SK-N-MC (cell line): Measurements from ENCODE around the gene CD2AP.

Source experiments
- DNase-seq: peaks from one replicate; pipeline ENCODE4 v3.0.0-alpha.2; 2011; ENCODE audit warnings: low read depth, low spot score
- H3K27ac ChIP-seq: fragments of 200-600 bp; sonication (generic); 2 replicates; pipeline ENCODE4 v1.5.1; 2016; ENCODE audit warnings: mixed run types
- H3K36me3 ChIP-seq: fragments of 200-600 bp; sonication (generic); 2 replicates; pipeline ENCODE4 v1.6.1; 2017; ENCODE audit warnings: antibody characterized with exemption, low read length, mixed read lengths; ENCODE audit not compliant: insufficient read depth
- H3K4me3 ChIP-seq: fragments of 200-600 bp; sonication (generic); 2 replicates; pipeline ENCODE4 v1.5.1; 2016
- H3K9ac ChIP-seq: fragments of 200-600 bp; sonication (generic); 2 replicates; pipeline ENCODE4 v1.8.0; 2017; ENCODE audit warnings: mixed run types, mixed read lengths; ENCODE audit not compliant: insufficient read length
- H3K9me3 ChIP-seq: fragments of 200-600 bp; sonication (generic); 2 replicates; pipeline ENCODE4 v1.6.1; 2017; ENCODE audit warnings: low read depth, mild to moderate bottlenecking, antibody characterized with exemption, low read length, moderate library complexity, mixed read lengths
- EZH2 ChIP-seq: fragments of 200-600 bp; sonication (generic); IDR thresholded peaks from one replicate; pipeline ENCODE4 v1.6.1; 2017; ENCODE audit warnings: antibody characterized with exemption
- FOXP2 ChIP-seq: optimal IDR thresholded peaks from 2 replicates; pipeline ENCODE3; 2011; ENCODE audit warnings: mild to moderate bottlenecking, moderate library complexity; ENCODE audit not compliant: insufficient read depth; ENCODE audit errors: extremely low read length, control extremely low read depth
- POLR2AphosphoS5 ChIP-seq: IDR thresholded peaks from 2 replicates; pipeline ENCODE4 v1.6.1; 2012; ENCODE audit warnings: mild to moderate bottlenecking, low read depth, low read length, borderline replicate concordance

CD2AP gene

GRCh38 chr6:47496935-47497579, 19.5 kb downstream of the CD2AP start:
- no peak overlapping the region for H3K27ac ChIP-seq
- no peaks in the 10 kb centered on the region for H3K9me3 ChIP-seq
- H3K4me3 ChIP-seq: no peak overlapping the region
- no peaks in the 10 kb centered on the region for H3K36me3 ChIP-seq
- DNase-seq: no peak
- no peak overlapping the region for H3K9ac ChIP-seq
- TF ChIP-seq FOXP2 (no peak), POLR2AphosphoS5 (no peak), EZH2 (no peak)

DNA sequence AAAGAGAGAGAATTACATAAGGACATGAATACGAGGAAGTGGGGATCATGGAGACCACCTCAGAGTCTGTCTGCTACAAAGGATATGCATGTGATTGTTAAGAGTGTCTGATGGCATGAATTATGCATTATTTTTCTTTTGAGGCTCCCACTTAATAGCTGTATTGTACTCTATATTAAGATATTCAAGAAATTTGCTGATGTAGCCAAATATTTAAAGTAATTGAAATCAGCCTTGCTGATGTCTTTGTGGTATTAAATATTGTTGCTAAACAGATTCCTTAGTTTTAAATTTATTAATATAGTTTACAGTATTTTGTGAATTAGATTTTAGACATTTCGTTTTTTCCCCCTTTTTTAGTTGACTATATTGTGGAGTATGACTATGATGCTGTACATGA, 25.3 kb downstream of the CD2AP start:
- Histone ChIP-seq H3K9ac (no peak overlapping the region), H3K4me3 (no peak overlapping the region), H3K27ac (peak overlapping the region; percentile 44; the same call in 1 of the 2 replicates), H3K9me3 (no peaks in the 10 kb centered on the region), H3K36me3 (peaks cover 10% of the 10 kb centered on the region)
- DNase-seq: no peak
- no peak; the same call in 1 of the 2 replicates for TF ChIP-seq POLR2AphosphoS5
- no peak for TF ChIP-seq EZH2
- TF ChIP-seq FOXP2: no peak

DNA sequence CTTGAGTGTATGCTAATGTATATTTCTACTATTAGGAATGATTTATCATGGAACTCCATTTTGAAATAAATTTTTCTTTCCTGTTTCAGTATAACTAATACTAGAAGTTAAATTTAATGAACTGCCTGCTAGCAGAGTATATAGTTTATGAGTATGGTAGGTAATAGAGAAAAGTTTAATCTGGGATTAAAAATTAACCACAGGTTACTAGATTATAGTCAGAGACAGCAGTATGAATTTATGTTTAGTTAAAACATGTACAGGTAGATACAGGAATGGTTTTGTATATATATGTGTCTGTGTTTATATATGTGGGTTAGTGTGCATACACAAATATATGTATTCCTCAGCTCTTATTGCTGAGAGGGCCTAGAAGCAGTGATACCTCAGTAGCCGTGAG, 32.3 kb downstream of the CD2AP start:
- no peak overlapping the region for H3K27ac ChIP-seq
- H3K4me3 ChIP-seq: no peak overlapping the region
- H3K9ac ChIP-seq: no peak overlapping the region
- H3K9me3 ChIP-seq: peaks cover 21% of the 10 kb centered on the region; the same call in 1 of the 2 replicates
- H3K36me3 ChIP-seq: peaks cover 58% of the 10 kb centered on the region
- no peak for TF ChIP-seq FOXP2
- TF ChIP-seq POLR2AphosphoS5: no peak
- TF ChIP-seq EZH2: no peak
- DNase-seq: no peak

DNA sequence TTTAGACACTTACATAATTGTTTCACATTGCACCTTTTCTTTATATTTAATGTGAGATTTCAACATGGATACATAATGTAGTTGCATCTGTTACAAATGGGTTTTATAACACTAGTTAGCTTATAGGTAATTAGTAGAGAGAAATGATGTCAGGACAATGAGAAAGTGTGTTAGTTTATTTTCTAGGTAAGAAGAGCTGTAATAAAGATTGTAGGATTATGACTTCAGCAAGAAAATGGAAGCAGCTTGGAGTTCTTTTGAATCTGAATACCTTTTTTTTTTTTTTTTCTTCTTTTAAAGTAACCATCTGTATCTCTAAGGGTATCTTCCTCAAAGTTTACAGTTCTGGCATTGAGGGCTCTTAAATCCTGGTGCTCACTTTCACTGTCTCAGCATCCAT, 35.3 kb downstream of the CD2AP start:
- H3K9ac ChIP-seq: no peak overlapping the region
- H3K27ac ChIP-seq: no peak overlapping the region
- TF ChIP-seq EZH2 (no peak), POLR2AphosphoS5 (no peak), FOXP2 (no peak)
- H3K4me3 ChIP-seq: no peak overlapping the region
- no peak for DNase-seq
- peaks cover 21% of the 10 kb centered on the region; the same call in 1 of the 2 replicates for H3K9me3 ChIP-seq
- peaks cover 49% of the 10 kb centered on the region for H3K36me3 ChIP-seq

DNA sequence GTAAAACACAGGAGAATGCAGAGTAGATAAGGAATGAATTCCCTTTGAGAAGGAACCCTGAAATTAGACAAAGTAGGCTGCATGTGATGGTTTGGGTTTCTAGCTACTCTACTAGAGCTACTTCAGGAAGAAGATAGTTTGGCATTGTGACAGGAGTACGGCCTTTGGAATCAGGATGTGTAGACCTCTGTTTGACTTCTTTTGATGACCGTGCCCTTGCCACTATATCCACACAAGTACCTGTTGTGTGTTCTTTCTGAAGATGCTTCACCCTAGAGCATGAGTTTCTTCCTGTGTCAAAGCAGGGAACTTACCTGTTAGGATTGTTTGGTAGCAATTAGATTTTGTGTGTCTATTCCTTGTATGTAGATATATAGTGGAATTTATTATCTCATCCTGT, 41.7 kb downstream of the CD2AP start:
- H3K9me3 ChIP-seq: 0 out of 2 replicates have a peak, but pooled peaks cover under 1% of the 10 kb centered on the region
- H3K36me3 ChIP-seq: peaks cover 3% of the 10 kb centered on the region; the same call in 1 of the 2 replicates
- no peak for DNase-seq
- TF ChIP-seq FOXP2 (no peak), POLR2AphosphoS5 (no peak), EZH2 (no peak)
- no peak overlapping the region for H3K27ac ChIP-seq
- no peak overlapping the region for H3K9ac ChIP-seq
- no peak overlapping the region for H3K4me3 ChIP-seq

DNA sequence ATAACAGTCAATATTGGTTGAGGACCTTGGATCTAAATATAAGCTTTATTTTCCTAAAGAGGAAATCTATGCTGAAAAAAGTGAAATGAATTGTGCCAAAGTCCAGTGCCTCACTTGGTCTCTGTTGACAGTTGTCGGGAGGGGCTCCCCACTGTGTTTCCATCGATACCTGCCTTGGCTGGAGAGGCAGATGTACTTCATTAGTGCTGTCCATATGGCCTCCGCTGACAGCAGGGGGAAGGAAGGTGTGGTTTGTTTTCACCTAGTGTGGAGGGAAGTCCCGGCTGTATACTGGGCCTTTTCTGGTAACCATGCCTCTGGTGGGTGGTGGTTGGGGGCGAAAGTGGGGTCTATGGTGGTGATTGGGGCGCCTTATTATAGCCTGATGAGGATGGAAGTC, 42.7 kb downstream of the CD2AP start:
- Histone ChIP-seq H3K9me3 (no peaks in the 10 kb centered on the region), H3K27ac (no peak overlapping the region), H3K9ac (no peak overlapping the region), H3K4me3 (no peak overlapping the region), H3K36me3 (no peaks in the 10 kb centered on the region)
- no peak for DNase-seq
- TF ChIP-seq EZH2 (no peak), FOXP2 (no peak), POLR2AphosphoS5 (no peak)

- Histone ChIP-seq H3K27ac (no peak overlapping the region), H3K4me3 (no peak overlapping the region), H3K9me3 (no peaks in the 10 kb centered on the region), H3K36me3 (peaks cover 5% of the 10 kb centered on the region; the same call in 1 of the 2 replicates), H3K9ac (no peak overlapping the region)
- TF ChIP-seq EZH2 (no peak), FOXP2 (no peak), POLR2AphosphoS5 (no peak)
- DNase-seq: no peak
These were observed 44.4 kb downstream of the CD2AP start for GRCh38 chr6:47521961-47522360.

GRCh38 chr6:47524136-47524845, 46.7 kb downstream of the CD2AP start:
- Histone ChIP-seq H3K9me3 (no peaks in the 10 kb centered on the region), H3K36me3 (peaks cover 12% of the 10 kb centered on the region), H3K4me3 (no peak overlapping the region), H3K9ac (no peak overlapping the region), H3K27ac (no peak overlapping the region)
- no peak for TF ChIP-seq EZH2
- TF ChIP-seq POLR2AphosphoS5: no peak
- TF ChIP-seq FOXP2: no peak
- DNase-seq: no peak

- H3K9ac ChIP-seq: no peak overlapping the region
- DNase-seq: no peak
- H3K27ac ChIP-seq: no peak overlapping the region
- peaks cover 15% of the 10 kb centered on the region for H3K36me3 ChIP-seq
- H3K4me3 ChIP-seq: no peak overlapping the region
- no peaks in the 10 kb centered on the region for H3K9me3 ChIP-seq
- TF ChIP-seq EZH2: no peak
- TF ChIP-seq POLR2AphosphoS5: no peak
- TF ChIP-seq FOXP2: no peak
These were observed 47.9 kb downstream of the CD2AP start for GRCh38 chr6:47525330-47526057.
